HG03378 (cell line): Measurements from ENCODE around the gene ARSI.
"Not testable (repeated sequence)": the region's sequence is repeated elsewhere in the genome, so short reads cannot be mapped to it uniquely, and the experiment has no call there.

ENCODE experiments used
- ATAC-seq: cut with Tn5 transposase; IDR thresholded peaks from one replicate; pipeline ENCODE4 v1.9.1; 2021; ENCODE audit warnings: mild to moderate bottlenecking, moderate library complexity; ENCODE audit not compliant: unreplicated experiment

ARSI gene

GRCh38 chr5:150248946-150249345 lies 53.8 kb downstream of the ARSI start:
- ATAC-seq, result no peak

GRCh38 chr5:150248493-150248892 lies 54.2 kb downstream of the ARSI start:
- ATAC-seq, result not testable (repeated sequence)

DNA sequence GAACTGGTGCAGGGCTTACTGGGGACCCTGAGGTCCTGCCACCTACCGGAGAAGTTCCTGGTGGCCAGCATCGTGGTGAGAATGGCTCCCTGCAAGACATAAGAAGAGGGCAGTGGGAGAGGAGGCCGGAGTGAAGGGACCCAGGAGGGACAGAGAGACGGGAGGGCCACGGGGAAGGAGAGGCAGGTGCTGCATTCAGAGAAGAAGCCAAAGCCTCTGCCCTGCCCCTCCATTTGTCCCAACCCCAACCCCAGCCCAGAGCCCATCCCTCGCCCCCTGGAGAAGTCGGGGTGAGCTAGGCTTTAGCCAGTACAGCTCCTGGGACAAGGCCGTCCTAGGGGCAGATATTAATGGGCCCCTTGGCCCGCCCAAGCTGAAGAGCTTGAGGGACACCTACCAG lies 55.0 kb downstream of the ARSI start:
- no peak for ATAC-seq

DNA sequence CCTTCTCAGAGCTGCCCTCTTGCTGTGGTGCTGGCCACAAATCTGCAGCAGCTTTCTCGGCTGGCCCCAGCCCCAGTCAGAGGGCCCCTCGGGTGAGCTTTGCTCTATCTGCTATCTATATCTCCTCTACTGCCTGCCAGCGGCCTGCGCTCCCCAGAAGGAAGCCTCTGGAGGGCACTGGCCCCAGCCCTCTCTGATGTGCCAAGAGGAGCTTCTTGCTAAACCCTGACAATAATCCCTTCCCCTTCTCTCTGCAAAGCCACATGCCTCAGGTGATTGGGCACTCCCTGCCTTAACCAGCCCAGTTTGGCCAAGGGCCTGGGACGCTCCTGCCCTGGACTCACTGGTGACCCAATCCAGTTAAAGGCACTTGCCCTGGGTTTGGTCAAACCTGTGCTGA lies 55.9 kb downstream of the ARSI start:
- no peak for ATAC-seq

GRCh38 chr5:150246429-150246828 lies 56.3 kb downstream of the ARSI start:
- no peak for ATAC-seq
